ENCODE results near the gene UBXN6.

Gene UBXN6

GRCh38 chr19:4456843-4457653 is 546 bp downstream of the UBXN6 start:
- DNase-seq (ENCODE audit: low read depth in 4 of 4, low spot score in 1 of 4): peak in 1 of 4 experiments; percentile 37

- no peak for DNase-seq (ENCODE audit: low read depth in 4 of 4, low spot score in 1 of 4)
These were observed 1.1 kb downstream of the UBXN6 start for GRCh38 chr19:4456476-4456842.

- no peak for DNase-seq (ENCODE audit: low read depth in 4 of 4, low spot score in 1 of 4)
These were observed 1.7 kb downstream of the UBXN6 start for GRCh38 chr19:4455719-4456475.

GRCh38 chr19:4454747-4455718 is 2.6 kb downstream of the UBXN6 start:
- DNase-seq (ENCODE audit: low read depth in 4 of 4, low spot score in 1 of 4): no peak

GRCh38 chr19:4453232-4454179 is 4.1 kb downstream of the UBXN6 start:
- no peak for DNase-seq (ENCODE audit: low read depth in 4 of 4, low spot score in 1 of 4)

GRCh38 chr19:4452230-4452990 is 5.2 kb downstream of the UBXN6 start:
- no peak for DNase-seq (ENCODE audit: low read depth in 4 of 4, low spot score in 1 of 4)

DNA sequence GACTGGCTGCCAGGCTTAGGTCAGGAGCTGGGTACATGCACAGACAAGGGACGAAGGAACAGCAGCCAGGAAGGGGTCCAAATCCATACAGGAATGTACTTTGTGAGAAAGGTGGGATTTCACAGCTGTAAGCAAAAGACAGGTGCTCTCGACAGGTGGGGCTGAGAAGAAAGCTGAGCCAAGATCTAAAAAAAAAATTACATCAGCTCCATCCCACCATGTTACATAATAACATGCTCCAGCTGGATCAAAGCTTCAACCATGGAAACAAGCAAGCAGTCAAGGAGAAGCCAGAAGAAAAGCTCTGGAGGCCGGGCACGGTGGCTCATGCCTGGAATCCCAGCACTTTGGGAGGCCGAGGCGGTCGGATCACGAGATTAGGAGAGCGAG is 8.0 kb downstream of the UBXN6 start:
- DNase-seq (ENCODE audit: low read depth in 4 of 4, low spot score in 1 of 4): no peak

- no peak for DNase-seq (ENCODE audit: low read depth in 4 of 4, low spot score in 1 of 4)
These were observed 8.5 kb downstream of the UBXN6 start for GRCh38 chr19:4449022-4449638.

- no peak for DNase-seq (ENCODE audit: low read depth in 4 of 4, low spot score in 1 of 4)
These were observed 9.2 kb downstream of the UBXN6 start for GRCh38 chr19:4448147-4448985.

- DNase-seq (ENCODE audit: low read depth in 4 of 4, low spot score in 1 of 4): no peak
These were observed 10.1 kb downstream of the UBXN6 start for GRCh38 chr19:4447327-4448146.

DNA sequence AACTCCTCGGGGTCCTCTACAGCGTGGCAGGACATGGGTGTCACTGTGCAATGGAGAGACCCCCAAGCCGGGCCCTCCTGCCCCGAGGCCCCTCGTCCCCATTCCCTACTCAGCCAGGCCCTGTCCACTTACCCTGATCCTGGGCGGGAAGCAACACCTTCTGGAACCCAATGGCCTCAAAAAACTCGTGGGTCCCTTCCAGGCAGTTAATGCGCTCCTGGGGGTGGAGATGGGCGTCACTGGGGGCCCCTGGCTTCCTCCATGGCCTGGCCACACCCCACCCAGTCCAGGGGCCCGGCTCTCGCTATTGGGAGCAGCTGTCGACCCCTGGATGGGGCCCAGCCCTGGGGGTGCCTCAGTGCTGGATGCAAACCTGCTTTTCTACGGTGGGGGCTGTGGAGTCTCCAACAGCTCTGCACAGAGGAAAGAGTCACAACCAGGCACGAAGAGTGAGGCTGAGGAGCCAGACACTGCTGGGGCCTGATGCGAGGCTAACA is 10.8 kb downstream of the UBXN6 start:
- no peak for DNase-seq (ENCODE audit: low read depth in 4 of 4, low spot score in 1 of 4)

DNA sequence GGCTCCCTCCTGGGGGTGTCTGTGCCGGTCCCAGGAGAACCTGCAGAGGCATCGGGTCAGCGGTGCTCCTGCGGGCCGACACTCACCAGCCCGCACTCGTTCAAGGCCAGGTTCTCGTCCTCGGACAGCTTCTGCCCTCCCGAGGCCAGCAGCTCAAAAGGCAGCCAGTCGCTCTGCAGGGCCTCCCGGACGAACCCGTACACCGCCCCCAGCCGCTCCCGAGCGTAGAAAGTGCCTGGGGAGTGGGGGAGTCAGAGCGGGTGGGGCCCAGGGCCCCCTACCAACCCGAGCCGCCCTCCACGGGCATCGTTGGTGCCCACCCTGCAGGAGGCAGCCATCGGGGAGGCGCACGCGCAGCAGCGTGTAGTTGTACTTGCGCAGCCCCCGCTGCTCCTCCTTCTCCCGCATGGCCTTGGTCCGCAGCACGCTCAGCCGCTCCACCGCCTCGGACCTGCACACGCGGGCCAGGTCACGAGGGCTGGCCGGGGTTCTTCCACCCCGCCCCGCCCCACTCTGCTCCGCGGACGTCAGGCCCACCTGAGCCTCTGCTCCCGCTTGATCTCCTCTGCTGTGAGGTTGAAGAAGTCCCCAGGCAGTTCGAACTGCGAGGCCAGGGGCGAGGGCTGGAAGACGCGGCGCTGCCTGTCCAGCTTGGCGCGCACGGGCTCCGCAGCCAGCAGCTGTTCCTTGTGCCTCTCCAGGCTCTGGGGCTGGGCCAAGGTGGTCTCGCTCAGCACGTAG is 11.5 kb downstream of the UBXN6 start:
- DNase-seq (ENCODE audit: low read depth in 4 of 4, low spot score in 1 of 4): no peak

DNA sequence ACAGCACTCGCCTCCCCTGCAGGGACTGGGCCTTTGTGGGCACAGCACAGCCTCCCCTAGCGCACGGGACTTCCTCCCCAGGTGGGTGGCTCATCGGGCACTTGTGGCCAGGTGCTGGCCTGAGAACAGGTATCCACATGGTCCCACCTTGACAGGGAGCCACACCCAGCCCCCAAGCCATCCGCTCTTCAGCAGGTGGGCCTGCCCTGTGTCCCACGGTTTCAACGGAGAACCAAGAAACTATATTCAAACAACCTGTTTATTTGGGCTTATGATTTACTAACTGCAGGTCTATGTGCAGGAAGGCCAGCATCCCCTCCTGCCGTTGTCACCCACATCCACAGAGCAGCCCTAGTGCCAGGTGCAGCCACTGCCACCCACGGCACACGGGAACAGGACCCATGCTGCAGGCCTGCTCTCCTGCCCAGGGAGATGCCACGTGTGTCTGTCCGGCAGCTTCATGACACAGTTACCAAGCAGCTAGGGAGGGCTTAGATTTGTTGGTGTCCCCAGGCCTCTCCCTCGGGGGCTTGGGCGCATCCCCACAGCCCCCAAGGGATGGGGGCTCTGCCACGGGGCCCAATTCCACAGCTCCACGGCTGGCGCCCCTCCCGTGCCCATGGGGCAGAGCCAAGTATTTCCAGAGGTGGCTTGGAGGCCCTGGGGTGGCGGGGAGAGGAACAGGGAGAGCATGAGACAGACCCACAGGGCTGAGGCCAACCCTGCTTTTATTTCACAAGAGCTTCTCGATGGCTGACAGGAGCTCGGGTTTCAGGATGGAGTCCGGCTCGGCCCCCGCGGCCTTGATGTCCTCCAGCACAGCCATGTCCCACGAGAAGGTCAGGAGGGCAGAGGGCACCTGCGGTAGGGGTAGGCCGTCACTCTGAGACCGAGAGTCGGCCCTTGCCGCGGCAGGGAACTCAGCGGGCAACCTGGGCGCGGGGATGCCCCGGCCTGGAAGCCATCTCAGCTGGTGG is 12.5 kb downstream of the UBXN6 start:
- DNase-seq (ENCODE audit: low read depth in 4 of 4, low spot score in 1 of 4): no peak

- no peak for DNase-seq (ENCODE audit: low read depth in 4 of 4, low spot score in 1 of 4)
These were observed 13.4 kb downstream of the UBXN6 start for GRCh38 chr19:4443966-4444764.

Measured in stimulated activated CD4-positive, alpha-beta T cell treated with anti-CD3 and anti-CD28 coated beads, Interleukin-1b, Interleukin-23, amount 100 ng/mL, for 24 hours (primary cell).